ENCODE results near the gene HDAC8.
"Not testable (repeated sequence)": the region's sequence is repeated elsewhere in the genome, so short reads cannot be mapped to it uniquely, and the experiment has no call there.

The HDAC8 gene

DNA sequence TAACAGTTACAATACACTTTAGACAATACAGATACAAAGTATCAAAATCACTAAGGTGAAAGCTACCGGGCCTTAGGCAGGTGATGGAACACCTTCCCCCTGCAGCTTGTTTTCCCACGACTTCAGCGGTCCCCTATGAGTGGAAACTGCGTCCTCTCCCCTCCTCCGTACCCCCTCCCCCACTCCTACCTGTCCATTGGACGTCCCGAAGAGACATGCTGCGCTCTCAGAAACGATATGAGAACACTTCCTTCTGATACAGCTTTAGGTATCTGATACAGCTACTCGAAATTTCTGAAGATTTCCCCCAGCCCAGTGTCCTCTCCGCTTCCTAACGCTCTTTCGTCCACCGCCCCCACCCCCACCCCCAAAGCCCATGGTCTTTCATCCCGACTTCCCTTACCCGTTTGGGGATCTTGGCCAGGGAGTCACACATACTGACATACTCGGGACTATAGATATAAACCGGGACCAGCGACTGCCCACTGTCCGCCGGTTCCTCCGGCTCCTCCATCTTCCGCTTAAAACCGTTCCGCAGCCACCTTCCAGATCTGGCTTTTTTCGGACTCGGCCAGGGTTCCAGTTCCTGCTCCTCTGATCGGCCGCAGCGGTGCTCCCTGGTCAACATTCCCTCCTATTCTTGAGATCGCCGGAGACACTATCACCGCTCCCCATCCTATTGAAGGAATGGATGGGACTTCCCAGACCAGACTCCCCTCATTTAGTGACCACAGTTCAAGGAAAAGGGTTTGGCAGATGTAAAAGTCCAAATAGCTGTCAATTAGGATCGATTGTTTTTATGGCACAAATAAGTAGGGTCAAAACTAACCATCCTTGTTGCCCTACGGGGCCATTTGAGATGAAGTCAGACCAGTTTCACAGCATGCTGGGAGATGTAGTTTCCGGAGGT lies at the start of gene HDAC8:
HDAC8 (minus strand) TSS at position 596 of the 910 bp plus-strand sequence; CDS start at position 514, 82 bp downstream.
- Mint-ChIP-seq H3K4me1 (peaks cover 6% of the 10 kb centered on the region), H3K27ac (ENCODE audit: low read depth) (peak within 1 kb of the TSS; percentile 91), H3K4me3 (peak within 1 kb of the TSS; percentile 98), H3K36me3 (ENCODE audit: insufficient read depth) (peaks cover 8% of the 10 kb centered on the region), H3K9me3 (no peaks in the 10 kb centered on the region), H3K27me3 (no peaks in the 10 kb centered on the region)
- DNase-seq (ENCODE audit: low spot score in 2 of 2) (peak; percentile 13 to 20), ATAC-seq (replicated peaks; ENCODE audit: extremely low read depth, poor library complexity, severe bottlenecking) (peak; percentile 76)

DNA sequence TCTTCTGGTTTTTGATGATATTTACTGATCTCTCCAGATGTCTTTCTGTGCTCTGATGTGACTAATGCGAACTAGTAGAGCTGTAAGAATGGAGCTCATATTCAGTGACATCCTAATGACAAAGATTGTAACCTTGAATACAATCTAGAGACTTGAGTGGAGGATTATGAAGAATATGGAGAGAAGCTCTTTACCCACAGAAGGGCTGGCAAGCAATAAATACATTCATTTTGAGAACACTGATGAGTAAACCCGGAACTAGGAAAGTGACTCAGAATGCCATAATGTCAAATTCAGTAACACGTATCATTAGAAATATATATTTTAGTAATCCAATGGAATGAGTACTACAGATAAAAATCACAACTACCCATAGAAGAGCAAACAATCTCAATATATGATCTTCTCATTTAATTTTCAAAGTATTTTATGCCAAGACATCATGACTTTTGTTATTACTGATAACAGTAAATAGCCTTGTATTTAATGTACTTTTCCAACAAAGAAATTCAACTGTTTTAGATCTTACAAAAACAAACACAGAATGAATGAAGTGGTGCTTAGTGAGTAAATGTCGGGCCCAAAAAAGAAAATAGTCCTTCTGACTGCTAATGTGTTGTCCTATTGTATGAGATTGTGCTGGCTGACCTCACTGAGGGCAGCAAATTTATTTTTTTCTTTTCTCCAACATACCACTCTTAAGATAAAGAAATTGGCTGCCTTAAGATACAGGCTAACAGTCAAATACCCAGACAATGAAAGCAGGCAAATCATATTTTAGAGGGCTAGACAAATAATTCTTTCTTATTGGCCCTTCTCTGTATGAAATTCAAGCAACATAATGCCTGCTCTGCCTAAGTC lies 49.2 kb upstream of the HDAC8 start:
- DNase-seq (ENCODE audit: low spot score in 2 of 2) (no peak), ATAC-seq (replicated peaks; ENCODE audit: extremely low read depth, poor library complexity, severe bottlenecking) (no peak)
- no peak overlapping the region for H3K4me3 Mint-ChIP-seq
- H3K4me1 Mint-ChIP-seq = peaks cover 6% of the 10 kb centered on the region
- H3K27me3 Mint-ChIP-seq = peaks cover 5% of the 10 kb centered on the region
- no peaks in the 10 kb centered on the region for H3K9me3 Mint-ChIP-seq
- H3K27ac Mint-ChIP-seq (ENCODE audit: low read depth) = no peak overlapping the region
- no peaks in the 10 kb centered on the region for H3K36me3 Mint-ChIP-seq (ENCODE audit: insufficient read depth)

DNA sequence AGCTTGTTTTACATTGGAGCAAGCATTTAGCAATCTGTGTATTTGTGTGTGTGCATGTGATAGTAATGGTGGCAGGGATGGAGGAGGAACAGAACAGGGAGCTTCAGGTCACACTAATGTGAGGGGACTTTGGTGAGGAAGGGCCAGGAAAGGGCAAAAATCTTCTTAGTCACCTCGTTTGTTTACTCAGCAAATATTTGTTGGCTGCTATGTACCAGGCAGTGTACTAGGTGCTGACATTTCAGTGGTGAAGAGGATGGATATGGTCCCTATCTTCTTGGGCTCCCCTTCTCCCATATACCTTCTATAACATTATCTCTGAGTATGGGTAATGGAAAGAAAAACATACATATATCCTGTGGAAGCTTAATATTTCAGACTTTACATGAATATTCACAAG lies 48.5 kb upstream of the HDAC8 start:
- Mint-ChIP-seq H3K27me3 (peaks cover 12% of the 10 kb centered on the region), H3K4me3 (no peak overlapping the region), H3K36me3 (ENCODE audit: insufficient read depth) (no peaks in the 10 kb centered on the region), H3K27ac (ENCODE audit: low read depth) (no peak overlapping the region), H3K4me1 (peaks cover 6% of the 10 kb centered on the region), H3K9me3 (no peaks in the 10 kb centered on the region)
- ATAC-seq (replicated peaks; ENCODE audit: extremely low read depth, poor library complexity, severe bottlenecking) (no peak), DNase-seq (ENCODE audit: low spot score in 2 of 2) (no peak)

DNA sequence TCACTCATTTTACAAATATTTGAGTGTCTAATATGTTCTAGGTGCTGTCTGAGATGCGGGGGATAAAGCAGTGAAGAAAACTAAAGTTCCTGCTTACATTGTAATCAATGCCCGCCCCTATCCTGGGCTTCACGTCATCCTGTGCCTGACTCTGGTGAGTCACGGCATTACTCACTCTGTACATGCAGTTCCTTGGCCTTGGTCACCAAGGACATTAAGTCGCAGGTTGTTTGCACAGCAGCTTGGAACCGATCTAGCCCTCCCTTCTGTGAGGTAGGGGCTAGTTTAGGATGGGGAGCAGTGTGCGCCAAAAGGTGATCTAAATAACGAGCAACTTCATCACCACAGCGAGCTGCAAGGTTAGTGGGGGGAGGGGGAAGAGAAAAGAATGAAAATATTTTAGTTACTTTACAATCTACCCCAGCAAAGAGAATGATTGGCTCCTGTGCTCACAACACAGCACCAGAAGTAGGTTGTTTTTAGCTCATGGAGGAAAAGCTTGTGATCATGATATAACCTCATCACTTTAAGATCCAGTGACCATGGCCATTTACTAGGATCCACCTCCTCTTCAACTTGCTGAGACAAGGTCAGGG lies 48.0 kb upstream of the HDAC8 start:
- ATAC-seq (replicated peaks; ENCODE audit: extremely low read depth, poor library complexity, severe bottlenecking) = peak; percentile 56
- DNase-seq (ENCODE audit: low spot score in 2 of 2) = no peak
- H3K27me3 Mint-ChIP-seq = peaks cover 12% of the 10 kb centered on the region
- peak overlapping the region; percentile 32 for H3K4me3 Mint-ChIP-seq
- H3K9me3 Mint-ChIP-seq = no peaks in the 10 kb centered on the region
- peaks cover 6% of the 10 kb centered on the region for H3K4me1 Mint-ChIP-seq
- no peaks in the 10 kb centered on the region for H3K36me3 Mint-ChIP-seq (ENCODE audit: insufficient read depth)
- no peak overlapping the region for H3K27ac Mint-ChIP-seq (ENCODE audit: low read depth)

DNA sequence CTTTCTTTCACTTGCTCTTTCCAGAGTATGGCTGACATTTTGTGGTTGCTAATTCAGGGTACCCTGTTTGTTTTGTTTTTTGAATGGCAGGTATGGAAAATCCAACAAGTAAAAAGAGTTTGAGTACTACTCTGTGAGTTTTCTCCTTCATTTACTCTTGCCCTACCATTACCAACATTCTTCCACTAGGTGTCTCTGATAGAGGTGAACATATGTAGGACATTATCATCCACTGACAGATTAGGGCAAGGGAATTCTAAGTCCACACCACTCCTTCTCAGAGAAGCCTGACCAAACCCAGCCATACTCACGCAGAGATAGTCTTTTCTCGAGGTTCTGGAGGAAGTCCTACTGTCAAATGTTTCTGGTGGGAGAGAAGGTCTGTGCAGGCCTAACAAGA lies 36.7 kb upstream of the HDAC8 start:
- DNase-seq (ENCODE audit: low spot score in 2 of 2) (no peak), ATAC-seq (replicated peaks; ENCODE audit: extremely low read depth, poor library complexity, severe bottlenecking) (no peak)
- H3K36me3 Mint-ChIP-seq (ENCODE audit: insufficient read depth) = peaks cover 1% of the 10 kb centered on the region
- H3K27me3 Mint-ChIP-seq = no peaks in the 10 kb centered on the region
- H3K9me3 Mint-ChIP-seq = no peaks in the 10 kb centered on the region
- H3K27ac Mint-ChIP-seq (ENCODE audit: low read depth) = no peak overlapping the region
- H3K4me1 Mint-ChIP-seq = no peaks in the 10 kb centered on the region
- H3K4me3 Mint-ChIP-seq = no peak overlapping the region

DNA sequence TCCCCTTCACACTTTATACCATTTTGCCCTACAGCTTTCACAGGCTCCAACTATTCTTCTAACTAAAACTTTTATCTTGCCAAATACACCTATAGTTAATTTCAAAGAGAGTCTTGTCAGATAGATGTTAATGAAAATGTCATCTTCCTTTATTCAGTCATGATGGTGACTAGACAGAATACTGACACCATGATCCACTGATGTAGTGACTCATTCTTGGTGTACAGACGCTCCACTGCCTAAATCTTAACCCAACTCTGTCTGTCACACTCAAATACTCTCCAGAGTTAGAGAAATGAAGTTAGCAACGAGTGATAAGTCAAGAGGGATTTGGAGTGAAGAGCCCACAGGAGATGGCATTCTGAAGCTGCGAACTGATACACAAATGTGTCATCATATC lies 32.1 kb upstream of the HDAC8 start:
- no peak for ATAC-seq (replicated peaks; ENCODE audit: extremely low read depth, poor library complexity, severe bottlenecking)
- H3K4me1 Mint-ChIP-seq = no peaks in the 10 kb centered on the region
- no peaks in the 10 kb centered on the region for H3K27me3 Mint-ChIP-seq
- no peak overlapping the region for H3K4me3 Mint-ChIP-seq
- no peaks in the 10 kb centered on the region for H3K9me3 Mint-ChIP-seq
- H3K27ac Mint-ChIP-seq (ENCODE audit: low read depth) = no peak overlapping the region
- no peak for DNase-seq (ENCODE audit: low spot score in 2 of 2)
- no peaks in the 10 kb centered on the region for H3K36me3 Mint-ChIP-seq (ENCODE audit: insufficient read depth)

DNA sequence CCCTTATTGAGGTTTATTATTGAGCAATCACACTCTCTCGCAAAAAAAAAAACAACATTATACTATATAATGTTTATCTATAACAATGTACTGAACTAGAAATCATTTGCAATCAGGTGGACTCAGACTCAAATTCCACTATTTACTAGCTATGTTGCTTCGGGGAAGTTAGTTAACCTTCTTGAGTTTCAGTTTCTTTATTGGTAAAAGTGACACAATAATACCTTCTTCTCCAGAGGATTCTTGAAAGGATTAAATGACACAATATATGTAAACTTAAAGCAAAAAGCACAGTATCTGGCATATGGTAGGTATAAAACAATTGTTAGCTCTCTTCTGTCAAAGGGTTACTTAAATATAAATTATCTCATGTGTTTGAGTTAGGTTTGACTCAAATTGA lies 31.5 kb upstream of the HDAC8 start:
- Mint-ChIP-seq H3K4me1 (no peaks in the 10 kb centered on the region), H3K36me3 (ENCODE audit: insufficient read depth) (no peaks in the 10 kb centered on the region), H3K27ac (ENCODE audit: low read depth) (no peak overlapping the region), H3K27me3 (no peaks in the 10 kb centered on the region), H3K9me3 (no peaks in the 10 kb centered on the region), H3K4me3 (no peak overlapping the region)
- DNase-seq (ENCODE audit: low spot score in 2 of 2) (no peak), ATAC-seq (replicated peaks; ENCODE audit: extremely low read depth, poor library complexity, severe bottlenecking) (no peak)

DNA sequence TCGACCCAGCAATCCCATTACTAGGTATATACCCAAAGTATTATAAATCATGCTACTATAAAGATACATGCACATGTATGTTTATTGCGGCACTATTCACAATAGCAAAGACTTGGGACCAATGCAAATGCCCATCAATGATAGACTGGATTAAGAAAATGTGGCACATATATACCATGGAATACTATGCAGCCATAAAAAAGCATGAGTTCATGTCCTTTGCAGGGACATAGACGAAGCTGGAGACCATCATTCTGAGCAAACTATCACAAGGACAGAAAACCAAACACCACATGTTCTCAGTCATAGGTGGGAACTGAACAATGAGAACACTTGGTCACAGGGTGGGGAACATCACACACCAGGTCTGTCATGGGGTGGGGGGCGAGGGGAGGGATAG lies 18.4 kb upstream of the HDAC8 start:
- not testable (repeated sequence) for DNase-seq (ENCODE audit: low spot score in 2 of 2); H3K4me3 Mint-ChIP-seq; ATAC-seq (replicated peaks; ENCODE audit: extremely low read depth, poor library complexity, severe bottlenecking); H3K27me3 Mint-ChIP-seq; H3K4me1 Mint-ChIP-seq; H3K27ac Mint-ChIP-seq (ENCODE audit: low read depth); H3K36me3 Mint-ChIP-seq (ENCODE audit: insufficient read depth); H3K9me3 Mint-ChIP-seq

DNA sequence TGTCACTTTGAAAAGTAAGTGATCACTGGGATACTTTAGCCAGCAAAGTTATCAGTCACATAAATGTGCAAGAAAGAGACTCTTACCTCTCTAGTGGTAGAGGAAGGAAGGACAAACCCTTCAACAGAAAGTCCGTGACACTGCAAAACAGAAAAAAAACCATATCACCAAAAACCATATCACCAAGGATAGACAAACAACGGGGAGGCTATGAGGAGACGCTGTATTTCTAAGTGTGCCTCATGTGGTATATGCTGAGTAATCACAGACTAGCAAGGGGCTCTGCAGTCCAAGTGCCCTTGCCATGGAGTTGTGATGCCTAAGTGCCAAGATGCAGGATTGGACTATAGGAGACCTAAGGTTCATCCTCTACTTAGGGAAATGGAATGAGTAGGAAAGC lies 11.5 kb upstream of the HDAC8 start:
- DNase-seq (ENCODE audit: low spot score in 2 of 2) (no peak), ATAC-seq (replicated peaks; ENCODE audit: extremely low read depth, poor library complexity, severe bottlenecking) (no peak)
- Mint-ChIP-seq H3K9me3 (no peaks in the 10 kb centered on the region), H3K4me1 (no peaks in the 10 kb centered on the region), H3K36me3 (ENCODE audit: insufficient read depth) (peaks cover 3% of the 10 kb centered on the region), H3K27ac (ENCODE audit: low read depth) (no peak overlapping the region), H3K27me3 (peaks cover 9% of the 10 kb centered on the region), H3K4me3 (no peak overlapping the region)

DNA sequence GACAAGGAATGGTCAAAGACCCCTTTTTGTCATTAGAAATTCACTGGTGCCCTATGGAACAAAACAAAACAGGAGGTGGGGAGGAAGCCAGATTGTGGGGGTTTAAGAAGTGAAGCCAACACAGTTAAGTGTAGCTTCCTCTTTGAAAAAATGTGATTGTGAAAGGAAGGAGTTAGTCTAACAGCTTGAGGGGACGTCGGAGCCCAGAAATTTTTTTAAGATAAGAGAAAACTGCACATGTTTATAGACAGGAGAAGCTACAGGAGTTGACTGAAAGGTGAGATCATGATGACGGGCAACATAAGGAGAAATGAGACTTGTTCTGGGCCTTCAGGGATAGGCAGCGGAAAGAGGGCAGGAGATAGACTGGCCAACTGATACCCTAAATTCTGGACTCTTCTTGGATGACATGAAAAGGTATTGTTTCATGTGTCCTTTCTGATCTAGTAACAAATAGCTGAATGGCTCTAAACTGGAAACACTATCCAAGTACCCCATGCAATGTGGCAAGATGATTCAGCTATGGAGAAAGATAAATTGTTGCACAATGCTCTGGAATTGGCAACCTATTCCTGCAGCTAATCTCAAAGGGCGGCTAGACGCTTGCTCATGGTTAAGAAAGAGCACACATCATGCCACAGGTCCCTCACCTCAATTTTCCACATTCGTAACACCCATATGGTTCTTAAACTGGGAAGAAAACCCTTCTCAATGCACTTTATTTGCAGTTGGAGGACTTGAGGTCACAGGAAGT lies 3.7 kb upstream of the HDAC8 start:
- Mint-ChIP-seq H3K9me3 (no peaks in the 10 kb centered on the region), H3K27ac (ENCODE audit: low read depth) (no peak overlapping the region), H3K27me3 (no peaks in the 10 kb centered on the region), H3K36me3 (ENCODE audit: insufficient read depth) (peaks cover 2% of the 10 kb centered on the region), H3K4me3 (no peak overlapping the region), H3K4me1 (peaks cover 6% of the 10 kb centered on the region)
- ATAC-seq (replicated peaks; ENCODE audit: extremely low read depth, poor library complexity, severe bottlenecking) = no peak
- DNase-seq (ENCODE audit: low spot score in 2 of 2) = no peak

DNA sequence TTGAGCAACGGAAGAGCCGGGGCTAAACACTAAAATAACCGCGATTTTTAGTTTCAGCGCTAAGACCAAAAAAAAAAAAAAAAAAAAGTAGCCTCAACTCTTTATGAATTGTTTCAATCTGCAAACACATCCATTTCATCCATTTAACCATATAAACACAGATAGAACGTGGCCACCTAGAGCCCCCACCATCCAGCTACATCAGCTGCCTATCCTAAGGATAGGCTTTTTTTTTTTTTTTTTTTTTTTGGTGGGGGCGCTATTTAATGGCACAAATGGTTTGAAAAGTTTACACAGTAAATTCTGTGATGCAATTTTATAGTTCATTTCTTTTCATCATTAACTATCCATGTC lies 492 bp upstream of the HDAC8 start:
- Mint-ChIP-seq H3K4me3 (peak overlapping the region; percentile 98), H3K9me3 (no peaks in the 10 kb centered on the region), H3K36me3 (ENCODE audit: insufficient read depth) (peaks cover 7% of the 10 kb centered on the region), H3K27ac (ENCODE audit: low read depth) (peak overlapping the region; percentile 91), H3K4me1 (peaks cover 6% of the 10 kb centered on the region), H3K27me3 (no peaks in the 10 kb centered on the region)
- DNase-seq (ENCODE audit: low spot score in 2 of 2) (no peak), ATAC-seq (replicated peaks; ENCODE audit: extremely low read depth, poor library complexity, severe bottlenecking) (no peak)

DNA sequence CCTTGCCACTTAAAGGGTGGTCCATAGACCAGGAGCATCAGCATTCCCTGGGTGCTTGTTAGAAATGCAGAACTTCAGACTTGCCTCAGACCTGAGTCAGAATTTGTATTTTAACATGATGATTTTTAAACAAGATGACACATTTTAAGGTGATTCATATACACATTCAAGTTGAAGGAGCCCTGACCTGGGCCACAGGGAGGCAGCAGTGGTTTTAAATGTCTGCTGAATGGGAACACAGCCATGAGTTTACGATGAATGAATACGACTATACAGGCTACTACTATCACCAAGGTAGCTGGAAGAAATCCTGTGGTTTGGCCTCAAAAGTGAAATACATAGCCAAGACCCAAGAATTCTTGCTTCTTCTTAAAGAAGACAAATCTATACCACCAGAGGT lies 2.9 kb downstream of the HDAC8 start:
- H3K4me3 Mint-ChIP-seq = no peak overlapping the region
- H3K9me3 Mint-ChIP-seq = no peaks in the 10 kb centered on the region
- no peaks in the 10 kb centered on the region for H3K27me3 Mint-ChIP-seq
- H3K36me3 Mint-ChIP-seq (ENCODE audit: insufficient read depth) = peaks cover 17% of the 10 kb centered on the region
- DNase-seq (ENCODE audit: low spot score in 2 of 2) (no peak), ATAC-seq (replicated peaks; ENCODE audit: extremely low read depth, poor library complexity, severe bottlenecking) (no peak)
- no peak overlapping the region for H3K27ac Mint-ChIP-seq (ENCODE audit: low read depth)
- peaks cover 6% of the 10 kb centered on the region for H3K4me1 Mint-ChIP-seq
